PFSK-1 (cell line): ENCODE results near the gene CELF4.

Experiments
- SIN3A ChIP-seq: IDR thresholded peaks from 2 replicates; pipeline ENCODE4 v1.6.1; 2012; ENCODE audit warnings: mild to moderate bottlenecking, low read length, moderate library complexity, borderline replicate concordance; ENCODE audit not compliant: insufficient read depth
- TAF1 ChIP-seq: IDR thresholded peaks from 2 replicates; pipeline ENCODE4 v1.6.1; 2012; ENCODE audit warnings: low read length, control low read depth, borderline replicate concordance; ENCODE audit not compliant: insufficient read depth

DNA sequence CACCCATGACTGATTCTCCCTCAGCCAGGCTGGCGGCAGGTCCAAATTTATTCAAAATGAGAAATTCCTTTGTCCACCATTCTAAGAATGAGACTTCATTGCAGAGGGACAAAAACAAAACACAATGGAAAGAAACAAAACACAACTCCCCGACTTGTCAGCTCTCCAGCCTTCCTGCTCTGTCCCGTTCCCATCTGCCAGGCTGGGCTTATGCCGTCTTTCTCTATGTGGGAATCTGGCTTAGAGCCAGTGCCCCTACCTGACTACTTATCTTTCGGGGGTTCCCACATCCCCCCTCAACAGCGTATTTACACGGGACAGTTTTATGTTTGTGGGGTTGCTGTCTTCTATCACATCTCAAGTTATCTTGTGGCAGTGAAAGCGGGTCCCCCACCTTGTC, 13.8 kb downstream of the CELF4 start:
- TF ChIP-seq TAF1, result no peak
- TF ChIP-seq SIN3A, result no peak
